ENCODE data around the gene PBX4. TPM values are rescaled to one million over a fixed set of nuclear protein-coding genes. Genes with fewer than 3 reads are reported as not detected.

Gene PBX4
- total and polyA plus RNA-seq, 10 donors, result 4.4 to 17.8 (median 9.7) TPM

DNA sequence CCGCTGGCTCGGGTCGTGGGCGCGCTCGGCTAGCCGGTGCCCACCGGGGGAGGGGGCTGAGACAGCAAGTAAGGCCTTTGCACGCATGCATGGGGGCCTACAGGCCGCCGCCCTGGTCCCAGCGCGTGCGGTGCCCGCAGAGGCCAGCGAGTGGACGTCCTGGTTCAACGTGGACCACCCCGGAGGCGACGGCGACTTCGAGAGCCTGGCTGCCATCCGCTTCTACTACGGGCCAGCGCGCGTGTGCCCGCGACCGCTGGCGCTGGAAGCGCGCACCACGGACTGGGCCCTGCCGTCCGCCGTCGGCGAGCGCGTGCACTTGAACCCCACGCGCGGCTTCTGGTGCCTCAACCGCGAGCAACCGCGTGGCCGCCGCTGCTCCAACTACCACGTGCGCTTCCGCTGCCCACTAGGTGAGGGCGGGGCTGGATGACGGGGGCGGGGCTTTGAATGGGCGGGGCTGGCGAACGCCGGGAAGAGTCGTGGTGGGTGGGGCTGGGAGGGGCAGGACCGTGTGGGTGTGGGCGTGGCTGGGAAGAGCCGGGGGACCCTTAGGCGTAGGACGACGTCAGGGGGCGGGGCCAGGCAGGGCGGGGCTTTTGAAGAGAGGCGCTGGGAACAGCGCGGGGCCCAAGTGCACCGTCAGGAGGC is 78.3 kb downstream of the PBX4 start:
- H3K4me3 ChIP-seq, result peak overlapping the region in 5 of 8 donors; percentile 6 to 64 (median 29)
- intact Hi-C loops (cut with DNase I; ENCODE audit: low total_unique reads), result no loop called here
- H3K36me3 ChIP-seq, result peaks cover 0 to 6% (median 0%) of the 10 kb centered on the region in 6 donors
- peaks cover 0 to 7% (median 0%) of the 10 kb centered on the region in 8 donors for H3K9me3 ChIP-seq
- DNase-seq, result peak; percentile 92
- peaks cover 0 to 88% (median 54%) of the 10 kb centered on the region in 7 donors for H3K27me3 ChIP-seq (replicated peaks in 1 of 7)
- peak overlapping the region in 2 of 8 donors; percentile 41 to 48 for H3K27ac ChIP-seq
- H3K4me1 ChIP-seq, result peaks cover 10 to 58% (median 35%) of the 10 kb centered on the region in 6 donors
- 9 to 20% (median 11%) methylated on average over 26 to 74 of the region's 74 CpGs for WGBS, 5 donors
- TF ChIP-seq POLR2AphosphoS5 (IDR thresholded peaks at IDR 0.05), result peak in 1 of 3 donors; percentile 43
- TF ChIP-seq CTCF (IDR thresholded peaks at IDR 0.05 in 8 of 11, conservative IDR thresholded peaks at IDR 0.05 in 3 of 11), result no peak

DNA sequence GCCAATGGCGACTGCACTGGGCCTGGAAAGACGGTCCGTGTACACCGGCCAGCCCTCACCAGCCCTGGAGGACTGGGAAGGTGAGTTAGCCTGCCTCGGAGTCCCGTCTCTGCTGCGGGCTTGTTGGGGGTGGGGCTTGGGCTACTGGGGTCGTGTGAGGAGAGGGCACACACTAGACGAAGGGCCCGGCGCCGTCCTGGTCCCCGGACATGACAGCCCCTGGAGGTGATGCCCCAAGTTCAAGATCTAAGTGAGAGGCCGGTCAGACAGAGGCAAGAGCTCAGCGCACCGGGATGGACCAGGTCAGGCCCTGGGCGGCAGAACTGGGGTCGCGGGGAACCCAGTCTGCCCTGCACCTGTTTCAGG is 78.8 kb downstream of the PBX4 start:
- Histone ChIP-seq H3K27ac (no peak overlapping the region), H3K9me3 (peaks cover 0 to 7% (median 0%) of the 10 kb centered on the region in 8 donors), H3K4me3 (peak overlapping the region in 1 of 8 donors; percentile 64), H3K36me3 (peaks cover 0 to 6% (median 0%) of the 10 kb centered on the region in 6 donors), H3K4me1 (peaks cover 10 to 58% (median 35%) of the 10 kb centered on the region in 6 donors), H3K27me3 (replicated peaks in 1 of 7) (peaks cover 0 to 83% (median 54%) of the 10 kb centered on the region in 7 donors)
- WGBS, 5 donors, result 21 to 53% (median 35%) methylated on average over 16 to 19 of the region's 19 CpGs
- no peak for TF ChIP-seq POLR2A (IDR thresholded peaks at IDR 0.05)
- intact Hi-C loops (cut with DNase I; ENCODE audit: low total_unique reads), result no loop called here
- no peak for DNase-seq

DNA sequence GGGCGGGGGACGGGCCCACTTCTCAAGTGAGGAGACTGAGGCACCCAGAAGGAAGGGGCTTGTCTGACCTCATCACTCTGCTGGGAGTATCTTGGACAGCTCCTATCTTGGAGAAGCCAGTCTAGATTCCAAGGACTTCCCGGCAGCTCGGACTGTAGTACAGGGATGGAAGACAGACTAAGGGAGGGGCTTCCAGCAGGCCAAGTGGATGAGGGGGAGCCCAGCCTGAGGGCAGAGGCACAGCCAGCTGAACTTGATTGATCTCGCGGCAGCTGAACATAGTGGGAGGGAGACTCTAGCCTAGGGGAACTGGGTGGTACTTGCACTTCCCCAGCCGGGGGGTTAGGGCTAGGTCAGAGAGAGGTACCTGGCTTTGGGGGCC is 79.7 kb downstream of the PBX4 start:
- 30 to 43% (median 32%) methylated on average over 5 to 7 of the region's 7 CpGs for WGBS, 5 donors
- peaks cover 0 to 6% (median 0%) of the 10 kb centered on the region in 6 donors for H3K36me3 ChIP-seq
- TF ChIP-seq POLR2A (IDR thresholded peaks at IDR 0.05) (no peak), CTCF (IDR thresholded peaks at IDR 0.05 in 8 of 11, conservative IDR thresholded peaks at IDR 0.05 in 3 of 11) (no peak), POLR2AphosphoS5 (IDR thresholded peaks at IDR 0.05) (no peak)
- intact Hi-C loops (cut with DNase I; ENCODE audit: low total_unique reads), result no loop called here
- DNase-seq, result no peak
- H3K27ac ChIP-seq, result no peak overlapping the region
- peaks cover 10 to 58% (median 35%) of the 10 kb centered on the region in 6 donors for H3K4me1 ChIP-seq
- peaks cover 0 to 74% (median 52%) of the 10 kb centered on the region in 7 donors for H3K27me3 ChIP-seq (replicated peaks in 1 of 7)
- peak overlapping the region in 1 of 8 donors; percentile 53 for H3K4me3 ChIP-seq
- peaks cover 0 to 7% (median 0%) of the 10 kb centered on the region in 8 donors for H3K9me3 ChIP-seq

GRCh38 chr19:19538061-19538784 is 80.3 kb downstream of the PBX4 start, which contains the start of gene CILP2:
TSS of gene CILP2 (plus strand) at chr19:19538265. CDS start at chr19:19538350, 85 bp downstream.
- Histone ChIP-seq H3K27me3 (replicated peaks in 1 of 7) (peaks cover 0 to 68% (median 48%) of the 10 kb centered on the region in 7 donors), H3K4me1 (peaks cover 10 to 57% (median 35%) of the 10 kb centered on the region in 6 donors), H3K27ac (no peak within 1 kb of the TSS), H3K36me3 (peaks cover 0 to 6% (median 0%) of the 10 kb centered on the region in 6 donors), H3K9me3 (peaks cover 0 to 7% (median 0%) of the 10 kb centered on the region in 8 donors), H3K4me3 (peak within 1 kb of the TSS in 5 of 8 donors; percentile 13 to 53 (median 28))
- DNase-seq, result no peak
- WGBS, 5 donors, result 5 to 12% (median 8%) methylated on average over 14 to 56 of the region's 56 CpGs
- intact Hi-C loops (cut with DNase I; ENCODE audit: low total_unique reads), result no loop called here
- TF ChIP-seq POLR2A (IDR thresholded peaks at IDR 0.05) (no peak), POLR2AphosphoS5 (IDR thresholded peaks at IDR 0.05) (peak in 1 of 3 donors; percentile 31)
